Measurements from ENCODE around the gene OLA1. TPM values are rescaled to one million over a fixed set of nuclear protein-coding genes. Genes with fewer than 3 reads are reported as not detected.

Gene OLA1
- total RNA-seq, 1 donor, result 22.1 TPM

- peak in 2 of 3 donors; percentile 32 to 50 for DNase-seq (ENCODE audit: low read depth in 2 of 3, low spot score in 2 of 3)
Measured at GRCh38 chr2:174072069-174072468, 176.3 kb downstream of the OLA1 start.

GRCh38 chr2:174071321-174071720 lies 177.0 kb downstream of the OLA1 start:
- DNase-seq (ENCODE audit: low read depth in 2 of 3, low spot score in 2 of 3), result no peak

- DNase-seq (ENCODE audit: low read depth in 2 of 3, low spot score in 2 of 3), result no peak
Measured at GRCh38 chr2:174070281-174070680, 178.1 kb downstream of the OLA1 start.

- DNase-seq (ENCODE audit: low read depth in 2 of 3, low spot score in 2 of 3), result no peak
Measured at GRCh38 chr2:174067815-174068214, 180.5 kb downstream of the OLA1 start.

- DNase-seq (ENCODE audit: low read depth in 2 of 3, low spot score in 2 of 3), result no peak
Measured at GRCh38 chr2:174066871-174067270, 181.5 kb downstream of the OLA1 start.

- no peak for DNase-seq (ENCODE audit: low read depth in 2 of 3, low spot score in 2 of 3)
Measured at GRCh38 chr2:174063492-174064092, 184.7 kb downstream of the OLA1 start.

- DNase-seq (ENCODE audit: low read depth in 2 of 3, low spot score in 2 of 3), result no peak
Measured at GRCh38 chr2:174062934-174063333, 185.4 kb downstream of the OLA1 start.

GRCh38 chr2:174059884-174060244 lies 188.5 kb downstream of the OLA1 start:
- DNase-seq (ENCODE audit: low read depth in 2 of 3, low spot score in 2 of 3), result no peak

GRCh38 chr2:174059178-174059883 lies 189.0 kb downstream of the OLA1 start:
- peak in 2 of 3 donors; percentile 94 to 98 for DNase-seq (ENCODE audit: low read depth in 2 of 3, low spot score in 2 of 3)

GRCh38 chr2:174058456-174058855 lies 189.9 kb downstream of the OLA1 start:
- no peak for DNase-seq (ENCODE audit: low read depth in 2 of 3, low spot score in 2 of 3)

- DNase-seq (ENCODE audit: low read depth in 2 of 3, low spot score in 2 of 3), result no peak
Measured at GRCh38 chr2:174058026-174058425, 190.3 kb downstream of the OLA1 start.

GRCh38 chr2:174054926-174055325 lies 193.4 kb downstream of the OLA1 start:
- DNase-seq (ENCODE audit: low read depth in 2 of 3, low spot score in 2 of 3), result no peak

GRCh38 chr2:174053355-174054151 lies 194.8 kb downstream of the OLA1 start:
- no peak for DNase-seq (ENCODE audit: low read depth in 2 of 3, low spot score in 2 of 3)

- DNase-seq (ENCODE audit: low read depth in 2 of 3, low spot score in 2 of 3), result no peak
Measured at GRCh38 chr2:174052584-174052976, 195.8 kb downstream of the OLA1 start.

- DNase-seq (ENCODE audit: low read depth in 2 of 3, low spot score in 2 of 3), result no peak
Measured at GRCh38 chr2:174051741-174052583, 196.4 kb downstream of the OLA1 start.

GRCh38 chr2:174051068-174051467 lies 197.3 kb downstream of the OLA1 start:
- no peak for DNase-seq (ENCODE audit: low read depth in 2 of 3, low spot score in 2 of 3)

- no peak for DNase-seq (ENCODE audit: low read depth in 2 of 3, low spot score in 2 of 3)
Measured at GRCh38 chr2:174049895-174050294, 198.4 kb downstream of the OLA1 start.

GRCh38 chr2:174048243-174048642 lies 200.1 kb downstream of the OLA1 start:
- peak in 1 of 3 donors; percentile 47 for DNase-seq (ENCODE audit: low read depth in 2 of 3, low spot score in 2 of 3)

- no peak for DNase-seq (ENCODE audit: low read depth in 2 of 3, low spot score in 2 of 3)
Measured at GRCh38 chr2:174047746-174048145, 200.6 kb downstream of the OLA1 start.

GRCh38 chr2:174046172-174046571 lies 202.2 kb downstream of the OLA1 start:
- DNase-seq (ENCODE audit: low read depth in 2 of 3, low spot score in 2 of 3), result no peak

- no peak for DNase-seq (ENCODE audit: low read depth in 2 of 3, low spot score in 2 of 3)
Measured at GRCh38 chr2:174044556-174044955, 203.8 kb downstream of the OLA1 start.

Measured in hematopoietic multipotent progenitor cell (in vitro differentiated cells).